HCT116 (cell line): Measurements from ENCODE around the gene CMPK2. TPM values are rescaled to one million over a fixed set of nuclear protein-coding genes. Genes with fewer than 3 reads are reported as not detected.

Source experiments
- ATAC-seq: fragments of 200-7000 bp; cut with Tn5 transposase; 2 replicates; pipeline ENCODE4 v1.9.1; 2020; ENCODE audit warnings: mild to moderate bottlenecking, moderate library complexity
- BruUV-seq: library from RNA; stranded (reverse); fragments of 400-500 nt; replicated peaks from 2 replicates; lab custom pipeline; 2021; lab: Mats Ljungman, UMichigan
- CTCF ChIA-PET: fragments of 300-600 bp; sonication (Branson Sonifier 250); formaldehyde crosslinking; loops from one replicate; lab custom pipeline; 2021; ENCODE audit warnings: antibody characterized with exemption; lab: Charles Lee
- POLR2A ChIA-PET: fragments of 300-600, 350-600 bp; sonication (Branson Sonifier 250); formaldehyde crosslinking; loops from one replicate; lab custom pipeline; 2021; ENCODE audit warnings: antibody characterized with exemption; lab: Charles Lee
- RAD21 ChIA-PET, 2 experiments: fragments of 300-600 bp; sonication (Branson Sonifier 250); formaldehyde crosslinking; loops; one replicate each; lab custom pipeline; 2023; ENCODE audit warnings: low total read pairs in 2 of 2; ENCODE audit not compliant: uncharacterized antibody in 2 of 2, unreplicated experiment in 2 of 2, low non-redundant PET in 1 of 2; lab: Charles Lee
- DNase-seq: peaks from one replicate; pipeline ENCODE4 v3.0.0-alpha.2; 2010; ENCODE audit warnings: low read depth, low spot score
- H2AFZ ChIP-seq: fragments of 200-600 bp; shearing (Covaris generic), sonication (generic); 2 replicates; pipeline ENCODE4 v1.6.1; 2017; ENCODE audit warnings: low read depth, mixed run types, mixed read lengths, antibody characterized with exemption, low read length; ENCODE audit not compliant: poor library complexity, severe bottlenecking
- H3K27ac ChIP-seq: 2 replicates; pipeline ENCODE4 v1.5.1; 2012; ENCODE audit warnings: low read depth, low read length
- H3K27me3 ChIP-seq: fragments of 200-600 bp; sonication (generic); 2 replicates; pipeline ENCODE4 v1.6.1; 2016; ENCODE audit warnings: mixed run types, low read length, mixed read lengths; ENCODE audit not compliant: insufficient read depth
- H3K36me3 ChIP-seq, 2 experiments: fragments of 200-500 bp in 1 of 2; fragments of 200-600 bp in 1 of 2; sonication (Bioruptor generic) in 1 of 2; sonication (generic) in 1 of 2; 2 replicates each; pipeline versions ENCODE4 v1.5.1 to v1.6.1; 2014 to 2016; ENCODE audit warnings: low read length in 2 of 2, inconsistent platforms in 1 of 2, mixed read lengths in 1 of 2, mixed run types in 1 of 2; ENCODE audit not compliant: insufficient read depth in 2 of 2, control insufficient read depth in 1 of 2
- H3K4me1 ChIP-seq, 2 experiments: fragments of 200-600 bp in 1 of 2; sonication (generic) in 1 of 2; 2 replicates each; pipeline versions ENCODE4 v1.5.1 to v1.6.1; 2012 to 2017; ENCODE audit warnings: low read length in 2 of 2, inconsistent platforms in 1 of 2, mild to moderate bottlenecking in 1 of 2, mixed read lengths in 1 of 2, mixed run types in 1 of 2, moderate library complexity in 1 of 2; ENCODE audit not compliant: insufficient read depth in 2 of 2, control insufficient read depth in 1 of 2
- H3K4me2 ChIP-seq: fragments of 200-600 bp; sonication (generic); 2 replicates; pipeline ENCODE4 v1.6.1; 2017; ENCODE audit warnings: mixed run types, low read length, mixed read lengths
- H3K4me3 ChIP-seq, 2 experiments: fragments of 200-600 bp in 1 of 2; sonication (generic) in 1 of 2; replicated peaks in 1 of 2; 2 replicates each; pipeline ENCODE4 v1.5.1; 2011 to 2016; ENCODE audit warnings: low read length in 2 of 2, control low read depth in 1 of 2, low read depth in 1 of 2, mild to moderate bottlenecking in 1 of 2, mixed read lengths in 1 of 2, mixed run types in 1 of 2
- H3K79me2 ChIP-seq: fragments of 200-600 bp; sonication (generic); 2 replicates; pipeline ENCODE4 v1.6.1; 2017; ENCODE audit warnings: mild to moderate bottlenecking, mixed run types, low read length, moderate library complexity, mixed read lengths; ENCODE audit not compliant: insufficient read depth
- H3K9ac ChIP-seq: fragments of 200-600 bp; sonication (generic); 2 replicates; pipeline ENCODE4 v1.6.1; 2016; ENCODE audit warnings: low read length, mixed read lengths
- H3K9me2 ChIP-seq: fragments of 200-600 bp; sonication (generic), shearing (Covaris generic); 2 replicates; pipeline ENCODE4 v1.6.1; 2017; ENCODE audit warnings: mixed run types, mild to moderate bottlenecking, moderate library complexity; ENCODE audit not compliant: insufficient read depth
- H3K9me3 ChIP-seq, 2 experiments: fragments of 200-500 bp in 1 of 2; fragments of 200-600 bp in 1 of 2; sonication (Bioruptor generic) in 1 of 2; sonication (generic) in 1 of 2; 2 replicates each; pipeline ENCODE4 v1.6.1; 2014 to 2017; ENCODE audit warnings: low read length in 2 of 2, mixed read lengths in 2 of 2, inconsistent platforms in 1 of 2, low read depth in 1 of 2, mild to moderate bottlenecking in 1 of 2, mixed run types in 1 of 2, moderate library complexity in 1 of 2; ENCODE audit not compliant: control insufficient read depth in 1 of 2, insufficient read depth in 1 of 2
- H4K20me1 ChIP-seq: fragments of 200-600 bp; sonication (generic), shearing (Covaris generic); 2 replicates; pipeline ENCODE4 v1.6.1; 2017; ENCODE audit warnings: mixed run types, mild to moderate bottlenecking, moderate library complexity; ENCODE audit not compliant: insufficient read depth
- CBX3 ChIP-seq: IDR thresholded peaks from 2 replicates; pipeline ENCODE4 v1.6.1; 2012; ENCODE audit warnings: low read depth
- CEBPB ChIP-seq: IDR thresholded peaks from 2 replicates; pipeline ENCODE4 v1.6.1; 2012; ENCODE audit warnings: low read depth
- EGR1 ChIP-seq: IDR thresholded peaks from 2 replicates; pipeline ENCODE4 v1.6.1; 2012; ENCODE audit warnings: low read depth
- ELF1 ChIP-seq: IDR thresholded peaks from 2 replicates; pipeline ENCODE4 v1.6.1; 2012; ENCODE audit warnings: low read depth, borderline replicate concordance
- EZH2 ChIP-seq: fragments of 200-600 bp; sonication (generic); IDR thresholded peaks from 2 replicates; pipeline ENCODE4 v1.6.1; 2017; ENCODE audit warnings: antibody characterized with exemption, mixed run types
- EZH2phosphoT487 ChIP-seq: fragments of 200-600 bp; IDR thresholded peaks from 2 replicates; pipeline ENCODE4 v1.6.1; 2018; ENCODE audit warnings: antibody characterized with exemption, borderline replicate concordance
- FOSL1 ChIP-seq: IDR thresholded peaks from 2 replicates; pipeline ENCODE4 v1.6.1; 2012; ENCODE audit warnings: low read depth
- JUND ChIP-seq: IDR thresholded peaks from 2 replicates; pipeline ENCODE4 v1.6.1; 2012
- POLR2A ChIP-seq: IDR thresholded peaks from 2 replicates; pipeline ENCODE4 v1.7.0; 2011; ENCODE audit warnings: borderline replicate concordance; ENCODE audit not compliant: insufficient read depth, insufficient read length; ENCODE audit errors: extremely low read depth
- POLR2AphosphoS5 ChIP-seq: IDR thresholded peaks from 2 replicates; pipeline ENCODE4 v1.6.1; 2011; ENCODE audit warnings: mild to moderate bottlenecking, low read depth, low read length, moderate library complexity
- RAD21 ChIP-seq: IDR thresholded peaks from 2 replicates; pipeline ENCODE4 v1.6.1; 2012; ENCODE audit warnings: low read depth, mild to moderate bottlenecking
- REST ChIP-seq: IDR thresholded peaks from 2 replicates; pipeline ENCODE4 v1.6.1; 2012; ENCODE audit warnings: low read depth
- SIN3A ChIP-seq: IDR thresholded peaks from 2 replicates; pipeline ENCODE4 v1.6.1; 2012; ENCODE audit warnings: low read depth
- SP1 ChIP-seq: IDR thresholded peaks from 2 replicates; pipeline ENCODE4 v1.6.1; 2012; ENCODE audit warnings: low read depth
- SRF ChIP-seq: IDR thresholded peaks from 2 replicates; pipeline ENCODE4 v1.6.1; 2012; ENCODE audit warnings: low read depth
- YY1 ChIP-seq: IDR thresholded peaks from 2 replicates; pipeline ENCODE4 v1.6.1; 2011; ENCODE audit warnings: low read length, low read depth, moderate library complexity, mild to moderate bottlenecking; ENCODE audit not compliant: insufficient replicate concordance; ENCODE audit errors: extremely low read depth
- ZNF274 ChIP-seq: fragments of 200-500 bp; sonication (Bioruptor generic); IDR thresholded peaks from 2 replicates; pipeline ENCODE4 v1.6.1; 2014; ENCODE audit warnings: mild to moderate bottlenecking, low read depth, low read length, inconsistent platforms
- intact Hi-C: fragments of 100-400 bp; cut with micrococcal nuclease; formaldehyde crosslinking; loops from 2 replicates; pipeline ENCODE4 v1.10.0; 2022
- total RNA-seq: library from RNA; stranded (reverse); gene quantifications from one replicate; pipeline ENCODE4 v1.2.1, GENCODE V29; 2021; ENCODE audit not compliant: unreplicated experiment
- TF ChIP-seq, protein P1 (sequence below): IDR thresholded peaks from 2 replicates; pipeline ENCODE4 v1.6.1; 2012

CMPK2 gene
- total RNA-seq, 1 experiment from 2014 or later: 1.5 TPM

- ATAC-seq (no peak), DNase-seq (no peak)
- Histone ChIP-seq H3K79me2 (no peaks in the 10 kb centered on the region), H3K9me3 (no peaks in the 10 kb centered on the region), H3K9me2 (no peaks in the 10 kb centered on the region), H3K4me3 (no peak overlapping the region), H3K27ac (no peak overlapping the region), H3K27me3 (peaks cover 19% of the 10 kb centered on the region; the same call in 1 of the 2 replicates), H3K9ac (no peak overlapping the region), H3K36me3 (no peaks in the 10 kb centered on the region), H2AFZ (no peak overlapping the region), H3K4me1 (peaks cover 0 to 10% of the 10 kb centered on the region in 2 experiments; a peak in 1 of 4 replicates), H4K20me1 (no peaks in the 10 kb centered on the region), H3K4me2 (no peak overlapping the region)
- RAD21 ChIA-PET: no interaction called here
- TF ChIP-seq EZH2phosphoT487 (no peak), REST (no peak), CEBPB (no peak), SP1 (no peak), SIN3A (no peak), EGR1 (no peak), ZNF274 (no peak), SRF (no peak), EZH2 (no peak), POLR2AphosphoS5 (no peak), FOSL1 (no peak), JUND (no peak), ELF1 (no peak), YY1 (no peak), CBX3 (no peak), RAD21 (no peak), POLR2A (no peak)
- TF ChIP-seq, protein P1, sequence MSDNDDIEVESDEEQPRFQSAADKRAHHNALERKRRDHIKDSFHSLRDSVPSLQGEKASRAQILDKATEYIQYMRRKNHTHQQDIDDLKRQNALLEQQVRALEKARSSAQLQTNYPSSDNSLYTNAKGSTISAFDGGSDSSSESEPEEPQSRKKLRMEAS: no peak
- POLR2A ChIA-PET: no interaction called here
- CTCF ChIA-PET: interaction anchor here (1.9 kb wide), 1 partner anchor 13 kb away, joined by 5 read pairs; the partner anchor contains the start of gene CMPK2
- no TSS peak for BruUV-seq
- intact Hi-C loops: no loop called here
Observed at GRCh38 chr2:6878549-6878948, 12.8 kb upstream of the CMPK2 start.
